ENCODE measurements around the gene TRIL.
A peak's percentile ranks its signal among the peaks of the same experiment; 100 is the strongest.

TRIL gene

GRCh38 chr7:28958235-28958979 is at the start of gene TRIL:
TRIL (minus strand) TSS chr7:28958330; CDS start chr7:28958046, 284 bp downstream.
- Histone ChIP-seq H3K27ac (ENCODE audit: low read depth, low read length) (no peak within 1 kb of the TSS), H3K4me3 (ENCODE audit: low read depth, low read length) (peak within 1 kb of the TSS; percentile 70), H3K9ac (ENCODE audit: low read length) (peak within 1 kb of the TSS; percentile 49), H3K36me3 (ENCODE audit: control insufficient read depth, insufficient read depth, low read length) (no peaks in the 10 kb centered on the region), H3K9me3 (ENCODE audit: control insufficient read depth, insufficient read depth, low read depth, low read length) (no peaks in the 10 kb centered on the region), H3K27me3 (ENCODE audit: control insufficient read depth, insufficient read depth, low read length) (peaks cover 65% of the 10 kb centered on the region), H3K4me1 (ENCODE audit: control insufficient read depth, insufficient read depth, low read length) (peaks cover 36% of the 10 kb centered on the region)

GRCh38 chr7:29007127-29007526 is 49.0 kb upstream of the TRIL start:
- Histone ChIP-seq H3K27ac (ENCODE audit: low read depth, low read length) (no peak overlapping the region), H3K4me3 (ENCODE audit: low read depth, low read length) (no peak overlapping the region), H3K9ac (ENCODE audit: low read length) (no peak overlapping the region), H3K4me1 (ENCODE audit: control insufficient read depth, insufficient read depth, low read length) (no peaks in the 10 kb centered on the region), H3K27me3 (ENCODE audit: control insufficient read depth, insufficient read depth, low read length) (no peaks in the 10 kb centered on the region), H3K36me3 (ENCODE audit: control insufficient read depth, insufficient read depth, low read length) (no peaks in the 10 kb centered on the region), H3K9me3 (ENCODE audit: control insufficient read depth, insufficient read depth, low read depth, low read length) (peaks cover 19% of the 10 kb centered on the region; the same call in 1 of the 2 replicates)

DNA sequence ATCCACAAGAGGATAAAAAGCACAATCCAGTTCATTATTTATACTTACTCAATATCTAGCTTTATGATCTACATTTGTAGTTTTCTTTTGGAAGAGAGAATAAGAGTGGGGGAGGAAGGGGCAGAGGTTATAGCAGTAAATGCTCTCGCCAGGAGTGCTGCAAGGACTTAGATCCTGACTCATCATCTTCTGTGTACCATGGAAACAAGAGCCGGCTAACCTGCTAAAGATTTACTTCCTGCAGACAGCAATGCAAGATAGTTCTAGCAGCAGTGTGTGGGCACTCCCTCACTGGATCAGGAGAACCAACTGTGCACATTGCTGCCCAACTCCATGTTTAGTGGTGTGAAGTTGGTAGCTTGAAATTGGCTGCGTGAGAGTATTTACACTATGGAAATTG is 47.7 kb upstream of the TRIL start:
- H3K9ac ChIP-seq (ENCODE audit: low read length) = no peak overlapping the region
- H3K9me3 ChIP-seq (ENCODE audit: control insufficient read depth, insufficient read depth, low read depth, low read length) = peaks cover 19% of the 10 kb centered on the region; the same call in 1 of the 2 replicates
- H3K4me1 ChIP-seq (ENCODE audit: control insufficient read depth, insufficient read depth, low read length) = no peaks in the 10 kb centered on the region
- H3K36me3 ChIP-seq (ENCODE audit: control insufficient read depth, insufficient read depth, low read length) = no peaks in the 10 kb centered on the region
- no peak overlapping the region for H3K27ac ChIP-seq (ENCODE audit: low read depth, low read length)
- no peaks in the 10 kb centered on the region for H3K27me3 ChIP-seq (ENCODE audit: control insufficient read depth, insufficient read depth, low read length)
- H3K4me3 ChIP-seq (ENCODE audit: low read depth, low read length) = no peak overlapping the region

DNA sequence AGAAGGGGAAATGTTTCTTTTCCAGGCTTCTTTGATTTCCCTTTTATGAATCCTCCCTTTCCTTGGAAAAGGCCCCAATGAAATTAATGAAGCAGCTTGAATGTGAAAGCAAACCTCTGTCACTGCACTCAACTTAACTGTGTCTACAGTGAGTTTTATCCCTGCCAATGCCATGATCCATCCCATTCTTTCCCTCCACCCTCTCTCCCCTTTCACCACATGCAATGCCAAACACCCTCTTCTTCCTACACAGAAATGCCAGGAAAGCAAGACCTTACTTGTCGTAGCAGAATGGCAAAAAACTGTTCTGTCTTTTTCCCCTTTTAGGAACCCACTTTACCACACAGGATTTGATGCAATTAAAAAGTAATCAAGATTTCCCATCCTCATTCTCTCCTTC is 47.3 kb upstream of the TRIL start:
- Histone ChIP-seq H3K9me3 (ENCODE audit: control insufficient read depth, insufficient read depth, low read depth, low read length) (peaks cover 19% of the 10 kb centered on the region; the same call in 1 of the 2 replicates), H3K4me3 (ENCODE audit: low read depth, low read length) (no peak overlapping the region), H3K9ac (ENCODE audit: low read length) (no peak overlapping the region), H3K27me3 (ENCODE audit: control insufficient read depth, insufficient read depth, low read length) (no peaks in the 10 kb centered on the region), H3K4me1 (ENCODE audit: control insufficient read depth, insufficient read depth, low read length) (no peaks in the 10 kb centered on the region), H3K36me3 (ENCODE audit: control insufficient read depth, insufficient read depth, low read length) (no peaks in the 10 kb centered on the region), H3K27ac (ENCODE audit: low read depth, low read length) (no peak overlapping the region)

DNA sequence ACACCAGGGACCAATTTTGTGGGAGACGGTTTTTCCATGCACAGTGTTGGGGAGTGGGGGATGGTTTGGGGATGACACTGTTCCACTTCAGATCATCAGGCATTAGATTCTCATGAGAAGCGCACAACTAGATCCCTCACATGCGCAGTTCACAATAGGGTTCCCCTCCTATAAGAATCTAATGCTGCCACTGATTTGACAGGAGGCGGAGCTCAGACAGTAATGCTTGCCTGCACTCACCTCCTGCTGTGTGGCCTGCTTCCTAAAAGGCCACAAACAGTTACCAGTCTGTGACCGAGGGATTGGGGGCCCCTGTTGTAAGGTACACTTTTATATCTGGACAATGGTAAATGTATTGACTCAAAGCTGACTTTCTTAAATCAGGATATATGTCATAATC is 45.6 kb upstream of the TRIL start:
- Histone ChIP-seq H3K4me1 (ENCODE audit: control insufficient read depth, insufficient read depth, low read length) (no peaks in the 10 kb centered on the region), H3K27me3 (ENCODE audit: control insufficient read depth, insufficient read depth, low read length) (no peaks in the 10 kb centered on the region), H3K36me3 (ENCODE audit: control insufficient read depth, insufficient read depth, low read length) (no peaks in the 10 kb centered on the region), H3K4me3 (ENCODE audit: low read depth, low read length) (no peak overlapping the region), H3K9me3 (ENCODE audit: control insufficient read depth, insufficient read depth, low read depth, low read length) (peaks cover 19% of the 10 kb centered on the region; the same call in 1 of the 2 replicates), H3K27ac (ENCODE audit: low read depth, low read length) (no peak overlapping the region), H3K9ac (ENCODE audit: low read length) (no peak overlapping the region)

DNA sequence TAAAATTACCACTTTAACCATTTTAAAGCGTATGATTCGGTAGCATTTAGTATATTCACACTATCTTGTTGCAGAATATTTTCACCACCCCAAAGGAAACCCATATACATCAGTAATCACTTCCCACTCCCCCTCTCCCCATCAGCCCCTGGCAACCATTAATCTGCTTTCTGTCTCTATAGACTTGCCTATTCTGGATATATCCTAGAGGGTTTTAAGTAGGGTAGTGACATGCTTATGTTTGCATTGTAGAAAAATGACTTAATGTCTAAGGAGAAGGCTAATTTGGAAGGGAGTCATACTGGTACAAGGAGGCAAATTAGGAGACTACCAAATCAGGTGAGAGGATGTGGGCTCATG is 42.6 kb upstream of the TRIL start:
- peaks cover 7% of the 10 kb centered on the region; the same call in 1 of the 2 replicates for H3K4me1 ChIP-seq (ENCODE audit: control insufficient read depth, insufficient read depth, low read length)
- H3K36me3 ChIP-seq (ENCODE audit: control insufficient read depth, insufficient read depth, low read length) = no peaks in the 10 kb centered on the region
- H3K4me3 ChIP-seq (ENCODE audit: low read depth, low read length) = no peak overlapping the region
- H3K27ac ChIP-seq (ENCODE audit: low read depth, low read length) = no peak overlapping the region
- H3K9me3 ChIP-seq (ENCODE audit: control insufficient read depth, insufficient read depth, low read depth, low read length) = peaks cover 8% of the 10 kb centered on the region; the same call in 1 of the 2 replicates
- H3K27me3 ChIP-seq (ENCODE audit: control insufficient read depth, insufficient read depth, low read length) = no peaks in the 10 kb centered on the region
- no peak overlapping the region for H3K9ac ChIP-seq (ENCODE audit: low read length)

DNA sequence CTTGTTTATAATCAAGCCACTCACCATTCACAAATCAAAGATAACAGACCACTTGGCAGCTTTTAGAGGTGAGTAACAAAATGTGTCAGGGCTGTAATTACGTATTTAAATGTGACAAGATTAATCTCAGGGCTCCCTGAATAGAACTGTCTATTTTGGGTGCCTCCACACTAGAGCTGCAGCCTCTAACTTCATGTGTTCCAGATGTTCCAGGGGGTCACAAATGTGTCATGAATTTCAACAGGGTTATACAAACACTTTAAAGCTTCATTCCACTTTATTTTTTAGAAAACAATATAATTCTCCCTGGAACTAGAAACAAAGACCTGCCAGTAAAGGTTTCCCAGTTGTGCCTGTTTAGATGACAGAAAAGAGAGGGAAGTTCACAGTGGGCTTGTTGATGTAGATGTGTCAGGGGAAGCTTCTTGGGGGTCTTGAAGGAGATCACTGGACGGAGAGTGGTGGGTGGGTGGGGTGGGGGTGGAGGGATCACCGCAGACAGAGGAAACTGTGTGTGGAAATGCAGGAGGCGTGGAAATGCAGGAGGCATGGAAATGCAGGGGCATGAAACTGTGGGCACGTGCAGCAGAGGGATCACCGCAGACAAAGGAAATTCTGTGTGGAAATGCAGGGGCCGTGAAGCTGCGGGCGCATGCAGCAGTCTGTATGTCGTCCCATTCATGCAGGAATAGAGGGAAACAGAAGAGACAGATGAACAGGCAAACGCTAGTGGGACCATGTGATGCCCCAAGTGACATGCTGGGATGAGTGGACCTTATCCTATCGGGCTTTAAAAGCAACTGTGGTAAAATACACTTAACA is 42.0 kb upstream of the TRIL start:
- no peak overlapping the region for H3K4me3 ChIP-seq (ENCODE audit: low read depth, low read length)
- no peak overlapping the region for H3K9ac ChIP-seq (ENCODE audit: low read length)
- peaks cover 7% of the 10 kb centered on the region; the same call in 1 of the 2 replicates for H3K4me1 ChIP-seq (ENCODE audit: control insufficient read depth, insufficient read depth, low read length)
- H3K36me3 ChIP-seq (ENCODE audit: control insufficient read depth, insufficient read depth, low read length) = no peaks in the 10 kb centered on the region
- H3K27me3 ChIP-seq (ENCODE audit: control insufficient read depth, insufficient read depth, low read length) = no peaks in the 10 kb centered on the region
- peaks cover 7% of the 10 kb centered on the region; the same call in 1 of the 2 replicates for H3K9me3 ChIP-seq (ENCODE audit: control insufficient read depth, insufficient read depth, low read depth, low read length)
- no peak overlapping the region for H3K27ac ChIP-seq (ENCODE audit: low read depth, low read length)

GRCh38 chr7:28999427-28999826 is 41.3 kb upstream of the TRIL start:
- Histone ChIP-seq H3K27ac (ENCODE audit: low read depth, low read length) (no peak overlapping the region), H3K4me3 (ENCODE audit: low read depth, low read length) (no peak overlapping the region), H3K9ac (ENCODE audit: low read length) (no peak overlapping the region), H3K36me3 (ENCODE audit: control insufficient read depth, insufficient read depth, low read length) (no peaks in the 10 kb centered on the region), H3K27me3 (ENCODE audit: control insufficient read depth, insufficient read depth, low read length) (no peaks in the 10 kb centered on the region), H3K4me1 (ENCODE audit: control insufficient read depth, insufficient read depth, low read length) (peaks cover 7% of the 10 kb centered on the region; the same call in 1 of the 2 replicates), H3K9me3 (ENCODE audit: control insufficient read depth, insufficient read depth, low read depth, low read length) (peaks cover 7% of the 10 kb centered on the region; the same call in 1 of the 2 replicates)

DNA sequence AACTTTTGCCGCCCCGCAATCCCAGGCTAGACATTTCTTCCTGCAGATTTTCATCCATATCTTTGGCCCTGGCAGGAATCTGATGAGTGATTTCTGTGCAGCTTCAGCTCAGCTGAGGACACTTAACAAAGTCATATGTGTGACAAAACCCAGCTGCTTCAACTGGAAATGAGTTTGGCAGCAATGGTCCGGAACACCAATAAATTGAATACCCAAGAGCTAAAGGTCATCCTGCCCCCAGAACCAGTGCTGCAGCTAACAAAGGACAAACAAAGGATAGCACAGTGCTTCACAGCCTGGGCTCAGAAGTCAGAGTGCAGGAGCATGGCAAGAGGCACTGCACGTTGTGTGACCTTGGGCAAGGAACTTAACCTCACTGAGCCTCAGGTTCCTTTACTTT is 40.0 kb upstream of the TRIL start:
- Histone ChIP-seq H3K4me3 (ENCODE audit: low read depth, low read length) (no peak overlapping the region), H3K9me3 (ENCODE audit: control insufficient read depth, insufficient read depth, low read depth, low read length) (no peaks in the 10 kb centered on the region; the same call in 1 of the 2 replicates), H3K9ac (ENCODE audit: low read length) (no peak overlapping the region), H3K4me1 (ENCODE audit: control insufficient read depth, insufficient read depth, low read length) (peaks cover 7% of the 10 kb centered on the region; the same call in 1 of the 2 replicates), H3K36me3 (ENCODE audit: control insufficient read depth, insufficient read depth, low read length) (no peaks in the 10 kb centered on the region), H3K27ac (ENCODE audit: low read depth, low read length) (no peak overlapping the region), H3K27me3 (ENCODE audit: control insufficient read depth, insufficient read depth, low read length) (no peaks in the 10 kb centered on the region)

DNA sequence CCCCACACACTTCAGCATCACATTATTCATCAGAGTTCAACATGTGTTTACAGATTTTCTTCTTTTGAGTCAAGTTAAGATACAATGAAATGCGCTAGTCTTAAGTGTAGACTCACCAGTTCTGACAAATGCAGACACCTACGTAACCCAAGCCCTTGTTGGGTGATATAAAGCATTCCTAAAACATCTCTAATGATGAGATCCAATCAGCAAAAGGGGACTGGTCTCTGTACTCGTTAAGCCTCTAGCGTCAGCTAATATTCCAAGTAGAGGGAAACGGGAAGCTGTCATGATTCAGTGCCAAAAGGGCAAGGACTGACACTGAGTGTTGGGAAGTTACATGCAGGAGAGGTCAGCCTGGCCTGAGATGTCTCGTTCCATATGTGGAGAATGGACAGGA is 38.7 kb upstream of the TRIL start:
- H3K36me3 ChIP-seq (ENCODE audit: control insufficient read depth, insufficient read depth, low read length) = no peaks in the 10 kb centered on the region
- H3K9me3 ChIP-seq (ENCODE audit: control insufficient read depth, insufficient read depth, low read depth, low read length) = no peaks in the 10 kb centered on the region
- H3K27me3 ChIP-seq (ENCODE audit: control insufficient read depth, insufficient read depth, low read length) = no peaks in the 10 kb centered on the region
- H3K4me3 ChIP-seq (ENCODE audit: low read depth, low read length) = no peak overlapping the region
- H3K9ac ChIP-seq (ENCODE audit: low read length) = no peak overlapping the region
- no peak overlapping the region for H3K27ac ChIP-seq (ENCODE audit: low read depth, low read length)
- H3K4me1 ChIP-seq (ENCODE audit: control insufficient read depth, insufficient read depth, low read length) = peaks cover 7% of the 10 kb centered on the region; the same call in 1 of the 2 replicates

- no peaks in the 10 kb centered on the region for H3K27me3 ChIP-seq (ENCODE audit: control insufficient read depth, insufficient read depth, low read length)
- H3K9ac ChIP-seq (ENCODE audit: low read length) = no peak overlapping the region
- peaks cover 12% of the 10 kb centered on the region; the same call in 1 of the 2 replicates for H3K4me1 ChIP-seq (ENCODE audit: control insufficient read depth, insufficient read depth, low read length)
- no peak overlapping the region for H3K4me3 ChIP-seq (ENCODE audit: low read depth, low read length)
- H3K36me3 ChIP-seq (ENCODE audit: control insufficient read depth, insufficient read depth, low read length) = no peaks in the 10 kb centered on the region
- no peaks in the 10 kb centered on the region for H3K9me3 ChIP-seq (ENCODE audit: control insufficient read depth, insufficient read depth, low read depth, low read length)
- H3K27ac ChIP-seq (ENCODE audit: low read depth, low read length) = no peak overlapping the region
Observed at GRCh38 chr7:28993371-28993770, 35.2 kb upstream of the TRIL start.
